IPS-NIHi7 (cell line): ENCODE results near the gene DTNB.
"Not testable (repeated sequence)": the region's sequence is repeated elsewhere in the genome, so short reads cannot be mapped to it uniquely, and the experiment has no call there.

Experiments used
- DNase-seq: peaks from one replicate; pipeline ENCODE4 v3.0.0; 2012; ENCODE audit warnings: mixed read lengths; ENCODE audit errors: extremely low spot score

Gene DTNB

DNA sequence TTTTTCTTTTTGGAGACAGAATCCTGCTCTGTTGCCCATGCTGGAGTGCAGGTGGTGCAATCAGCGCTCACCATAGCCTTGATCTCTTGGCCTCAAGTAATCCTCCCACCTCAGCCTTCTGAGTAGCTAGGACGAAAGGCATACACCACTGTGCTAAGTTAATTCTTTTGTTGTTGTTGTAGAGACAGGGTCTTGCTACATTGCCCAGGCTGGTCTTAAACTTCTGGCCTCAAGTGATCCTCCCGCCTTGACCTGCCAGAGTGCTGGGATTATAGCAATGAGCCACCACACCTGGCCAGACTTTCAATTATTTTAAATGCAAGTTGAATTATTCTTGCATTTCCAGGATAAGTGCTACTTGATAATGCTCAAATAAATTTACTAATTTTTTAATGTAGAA lies 126.5 kb downstream of the DTNB start:
- no peak for DNase-seq

GRCh38 chr2:25545899-25546298 lies 127.5 kb downstream of the DTNB start:
- no peak for DNase-seq

DNA sequence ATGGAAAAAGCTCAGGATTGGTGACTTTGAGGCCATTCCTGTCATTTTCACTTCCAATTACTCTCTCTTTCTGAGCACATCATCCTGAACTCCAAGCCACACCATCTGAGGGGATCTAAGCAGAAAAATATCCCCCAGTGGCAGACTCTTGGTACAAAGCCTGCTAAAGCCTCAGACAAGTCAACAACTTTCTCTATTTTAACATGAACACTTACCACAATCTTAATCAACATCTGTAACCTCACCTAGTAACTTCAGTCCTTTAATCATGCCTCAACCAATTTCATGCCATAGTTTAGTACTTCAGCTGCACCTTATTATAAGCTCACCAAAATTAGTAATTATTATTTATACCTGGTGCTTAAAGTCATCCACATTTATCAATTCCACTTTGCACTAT lies 128.9 kb downstream of the DTNB start:
- no peak for DNase-seq

DNA sequence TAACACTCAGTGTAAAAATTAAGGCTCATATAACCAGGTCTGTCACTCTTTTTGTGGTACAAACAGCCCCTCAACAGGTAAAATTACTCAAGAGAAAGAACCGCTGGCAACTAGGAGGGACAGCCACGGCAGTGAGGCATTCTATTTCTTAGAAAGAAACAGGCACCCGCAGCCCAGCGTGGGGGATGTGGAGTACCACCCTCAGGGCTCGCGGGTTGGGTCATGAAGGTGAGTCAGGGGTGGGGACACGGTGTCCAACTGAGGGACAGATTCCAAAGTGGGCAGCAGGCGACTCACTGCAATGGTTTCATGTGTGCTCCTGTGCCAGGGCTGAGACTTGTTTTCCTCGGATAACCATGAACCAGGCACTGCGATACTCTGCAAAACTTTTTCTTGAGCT lies 129.4 kb downstream of the DTNB start:
- DNase-seq = no peak

- DNase-seq = no peak
These were observed 132.0 kb downstream of the DTNB start for GRCh38 chr2:25541378-25541777.

GRCh38 chr2:25539136-25539535 lies 134.2 kb downstream of the DTNB start:
- DNase-seq = no peak

- no peak for DNase-seq
These were observed 135.9 kb downstream of the DTNB start for GRCh38 chr2:25537526-25537925.

DNA sequence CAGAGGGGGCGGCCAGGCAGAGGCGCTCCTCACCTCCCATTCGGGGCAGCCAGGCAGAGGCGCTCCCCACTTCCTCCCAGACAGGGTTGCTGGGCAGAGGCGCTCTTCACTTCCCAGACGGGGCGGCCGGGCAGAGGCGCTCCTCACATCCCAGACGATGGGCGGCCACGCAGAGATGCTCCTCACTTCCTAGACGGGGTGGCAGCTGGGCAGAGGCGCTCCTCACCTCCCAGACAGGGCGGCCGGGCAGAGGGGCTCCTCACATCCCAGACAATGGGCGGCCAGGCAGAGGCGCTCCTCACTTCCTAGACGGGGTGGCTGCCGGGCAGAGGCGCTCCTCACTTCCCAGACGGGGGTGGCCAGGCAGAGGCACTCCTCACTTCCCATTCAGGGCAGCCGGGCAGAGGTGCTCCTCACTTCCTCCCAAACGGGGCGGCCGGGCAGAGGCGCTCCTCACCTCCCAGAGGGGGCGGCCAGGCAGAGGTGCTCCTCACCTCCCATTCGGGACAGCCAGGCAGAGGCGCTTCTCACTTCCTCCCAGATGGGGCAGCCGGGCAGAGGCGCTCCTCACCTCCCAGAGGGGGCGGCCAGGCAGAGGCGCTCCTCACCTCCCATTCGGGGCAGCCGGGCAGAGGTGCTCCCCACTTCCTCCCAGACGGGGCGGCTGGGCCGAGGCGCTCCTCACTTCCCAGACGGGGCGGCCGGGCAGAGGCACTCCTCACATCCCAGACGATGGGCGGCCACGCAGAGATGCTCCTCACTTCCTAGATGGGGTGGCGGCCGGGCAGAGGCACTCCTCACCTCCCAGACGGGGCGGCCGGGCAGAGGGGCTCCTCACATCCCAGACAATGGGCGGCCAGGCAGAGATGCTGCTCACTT lies 137.7 kb downstream of the DTNB start:
- DNase-seq = not testable (repeated sequence)

DNA sequence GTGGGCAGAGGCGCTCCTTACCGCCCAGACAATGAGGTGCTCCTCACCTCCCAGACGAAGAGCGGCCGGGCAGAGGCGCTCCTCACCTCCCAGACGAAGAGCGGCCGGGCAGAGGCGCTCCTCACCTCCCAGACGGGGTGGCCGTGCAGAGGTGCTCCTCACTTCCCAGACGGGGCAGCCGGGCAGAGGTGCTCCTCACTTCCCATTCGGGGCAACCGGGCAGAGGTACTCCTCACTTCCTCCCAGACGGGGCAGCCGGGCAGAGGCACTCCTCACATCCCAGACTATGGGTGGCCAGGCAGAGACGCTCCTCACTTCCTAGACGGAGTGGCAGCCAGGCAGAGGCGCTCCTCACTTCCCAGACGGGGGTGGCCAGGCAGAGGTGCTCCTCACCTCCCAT lies 138.4 kb downstream of the DTNB start:
- DNase-seq = not testable (repeated sequence)

DNA sequence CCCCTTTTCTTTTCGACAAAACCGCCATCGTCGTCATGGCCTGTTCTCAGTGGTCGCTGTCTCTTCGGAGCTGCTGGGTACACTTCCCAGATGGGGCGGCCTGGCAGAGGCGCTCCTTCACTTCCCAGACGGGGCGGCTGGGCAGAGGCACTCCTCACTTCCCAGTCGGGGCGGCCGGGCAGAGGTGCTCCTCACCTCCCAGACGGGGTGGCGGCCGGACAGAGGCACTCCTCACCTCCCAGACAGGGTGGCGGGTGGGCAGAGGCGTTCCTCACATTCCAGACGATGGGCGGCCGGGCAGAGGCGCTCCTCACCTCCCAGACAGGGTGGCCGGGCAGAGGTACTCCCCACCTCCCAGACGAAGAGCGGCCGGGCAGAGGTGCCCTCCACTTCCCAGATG lies 138.9 kb downstream of the DTNB start:
- DNase-seq = no peak

- not testable (repeated sequence) for DNase-seq
These were observed 139.6 kb downstream of the DTNB start for GRCh38 chr2:25533771-25534170.

DNA sequence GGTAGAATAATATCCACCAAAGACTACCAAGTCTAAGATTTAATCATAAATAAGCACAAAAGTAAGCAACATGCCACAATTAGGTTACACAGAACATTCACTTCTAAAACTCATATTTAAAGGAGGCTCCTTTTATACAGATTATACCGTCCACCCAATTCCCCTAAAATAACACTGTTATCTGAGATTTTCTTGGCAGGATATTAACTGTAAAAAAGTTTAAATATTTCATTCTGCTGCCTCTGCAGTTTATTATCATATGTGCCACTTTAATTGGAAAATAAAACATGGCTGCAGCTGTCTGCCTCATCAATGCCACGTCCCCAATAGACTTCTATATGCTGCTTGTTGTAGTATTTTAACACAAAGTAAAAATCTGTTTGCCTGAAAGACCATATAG lies 140.9 kb downstream of the DTNB start:
- DNase-seq = no peak

DNA sequence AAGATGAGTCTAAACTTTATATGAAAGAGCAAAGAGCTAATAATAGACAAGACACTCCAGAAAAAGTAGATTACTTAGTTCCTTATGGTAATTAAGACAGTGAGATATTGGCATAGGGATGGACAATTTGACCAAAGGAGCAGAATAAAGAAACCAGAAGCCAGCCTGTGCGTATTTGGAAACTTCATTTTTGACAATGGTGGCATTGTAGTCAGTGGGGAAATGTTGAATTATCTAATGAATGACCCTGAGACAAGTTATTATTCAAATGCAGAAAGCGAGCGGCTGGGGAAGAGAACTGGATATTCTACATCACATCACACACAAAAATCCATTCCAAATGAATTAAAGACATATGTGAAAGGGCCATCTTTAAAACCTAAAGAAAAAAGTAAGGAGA lies 144.3 kb downstream of the DTNB start:
- DNase-seq = no peak

DNA sequence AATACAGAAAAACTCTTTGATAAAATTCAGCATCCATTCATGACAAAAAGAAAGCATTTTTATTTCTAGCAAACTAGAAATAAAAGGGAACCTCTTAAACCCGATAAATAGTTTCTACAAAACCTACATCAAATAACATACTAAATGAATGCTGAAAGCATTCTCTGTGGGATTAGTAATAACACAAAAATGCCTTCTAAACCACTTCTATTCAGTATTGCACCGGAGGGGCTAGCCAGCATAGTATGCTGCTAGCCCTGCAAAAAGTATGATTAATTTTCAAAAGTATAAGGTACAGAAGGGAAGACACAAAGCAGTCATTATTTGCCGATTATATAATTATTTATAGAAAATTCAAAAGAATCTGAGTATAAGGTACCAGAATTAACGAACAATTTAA lies 145.2 kb downstream of the DTNB start:
- no peak for DNase-seq

DNA sequence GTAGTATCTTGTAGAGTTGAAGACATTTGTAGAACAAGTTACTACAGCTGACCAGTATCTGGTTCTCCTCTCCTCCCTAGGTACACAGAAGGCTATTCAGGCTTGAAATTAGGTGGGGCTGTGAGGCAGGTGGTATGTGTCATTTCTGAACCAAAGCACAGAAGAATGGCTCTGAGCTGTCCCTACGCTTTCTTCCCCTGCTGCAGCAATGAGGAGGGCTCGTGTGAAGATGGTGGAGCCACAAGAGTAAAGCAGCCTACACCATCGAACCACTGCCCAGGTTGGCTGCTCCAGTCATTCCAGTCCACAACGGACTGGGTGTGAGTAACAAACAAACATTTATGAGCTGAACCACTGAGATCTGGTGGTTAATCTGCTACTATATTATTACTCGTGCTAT lies 148.9 kb downstream of the DTNB start:
- DNase-seq = no peak

DNA sequence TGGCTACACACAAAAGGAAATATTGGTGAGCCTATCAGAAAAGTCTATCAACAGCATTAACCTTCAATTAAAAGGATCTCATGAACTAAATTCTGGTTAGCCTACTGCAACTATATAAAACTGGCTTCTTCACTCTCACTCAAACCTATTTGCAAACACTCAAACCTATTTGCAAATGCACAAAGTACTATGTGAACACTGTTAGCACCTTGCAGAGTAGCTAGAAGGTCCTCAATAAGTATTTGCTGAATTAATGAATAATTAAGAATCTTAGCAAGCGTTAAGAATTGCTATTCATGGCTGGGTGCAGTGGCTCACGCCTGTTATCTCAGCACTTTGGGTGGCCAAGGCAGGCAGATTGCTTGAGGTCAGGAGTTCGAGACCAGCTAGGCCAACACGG lies 150.3 kb downstream of the DTNB start:
- DNase-seq = no peak

GRCh38 chr2:25521665-25522387 lies 151.6 kb downstream of the DTNB start:
- peak; percentile 26 for DNase-seq

DNA sequence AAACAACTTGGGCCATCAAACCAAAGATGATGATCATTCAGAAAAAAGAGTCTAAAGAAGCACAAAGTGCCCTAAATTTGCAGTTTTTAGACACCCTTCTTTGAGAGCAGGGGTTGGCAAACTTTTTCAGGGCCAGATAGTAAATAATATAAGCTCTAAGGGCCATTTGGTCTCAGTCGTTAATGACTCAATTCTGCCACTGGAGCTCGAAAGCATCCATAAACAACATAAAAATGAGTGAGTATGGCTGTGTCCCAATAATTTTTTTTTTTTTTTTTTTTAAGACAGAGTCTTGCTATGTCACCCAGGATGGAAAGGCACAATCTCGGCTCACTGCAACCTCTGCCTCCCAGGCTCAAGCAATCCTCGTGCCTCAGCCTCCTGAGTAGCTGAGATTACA lies 152.3 kb downstream of the DTNB start:
- DNase-seq = no peak

- no peak for DNase-seq
These were observed 155.7 kb downstream of the DTNB start for GRCh38 chr2:25517701-25518100.

DNA sequence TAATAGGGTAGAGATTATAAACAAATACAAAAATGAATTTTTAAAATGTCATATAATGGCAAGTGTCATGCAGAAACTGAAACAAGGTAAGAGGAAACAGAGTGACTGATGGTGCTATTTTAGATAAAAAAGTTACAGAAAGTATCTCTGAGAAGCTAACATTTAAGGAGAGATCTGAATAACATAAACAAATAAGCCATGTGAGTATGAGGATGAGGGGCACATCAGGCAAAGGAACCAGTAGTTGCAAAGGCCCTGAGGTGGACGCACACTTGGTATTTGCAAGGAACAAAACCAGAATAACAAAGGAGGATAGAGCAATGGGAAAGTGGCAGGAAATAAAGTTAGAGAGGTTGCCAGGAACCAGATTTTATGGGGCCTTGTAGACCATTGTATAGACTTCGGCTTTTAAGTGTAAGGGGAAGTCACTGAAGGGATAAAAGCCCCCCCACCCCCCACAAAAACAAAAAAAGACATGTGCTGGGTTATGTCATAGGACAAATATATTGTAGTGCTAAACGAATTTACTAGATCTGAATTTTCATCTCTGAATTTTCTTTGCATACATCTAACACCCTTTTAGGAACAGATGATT lies 159.2 kb downstream of the DTNB start:
- no peak for DNase-seq

GRCh38 chr2:25512707-25513106 lies 160.7 kb downstream of the DTNB start:
- no peak for DNase-seq

DNA sequence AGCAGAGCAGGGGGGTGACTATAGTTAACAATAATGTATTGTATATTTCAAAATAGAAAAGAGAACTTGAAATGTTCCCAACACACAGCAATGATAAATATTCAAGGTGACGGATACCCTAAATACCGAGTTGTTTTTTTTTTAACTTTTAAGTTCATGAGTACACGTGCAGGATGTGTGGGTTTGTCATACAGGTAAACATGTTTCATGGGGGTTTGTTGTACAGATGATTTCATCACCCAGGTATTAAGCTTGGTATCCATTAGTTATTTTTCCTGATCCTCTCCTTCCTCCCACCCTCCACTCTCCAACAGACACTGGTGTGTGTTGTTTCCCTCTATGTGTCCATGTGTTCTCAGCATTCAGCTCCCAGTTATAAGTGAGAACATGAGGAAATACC lies 167.2 kb downstream of the DTNB start:
- no peak for DNase-seq

- DNase-seq = no peak
These were observed 167.8 kb downstream of the DTNB start for GRCh38 chr2:25505622-25506021.
